ENCODE data around the gene PRPSAP1.

- TF ChIP-seq CTCF (IDR thresholded peaks at IDR 0.05) (no peak), POLR2A (IDR thresholded peaks at IDR 0.05) (no peak)
Observed at GRCh38 chr17:76351526-76352071, 2.1 kb downstream of the PRPSAP1 start.

Data from adrenal gland (tissue), 5 donors.